PFSK-1 (cell line): ENCODE data around the gene NUDT19.

Source experiments
- FOXP2 ChIP-seq: optimal IDR thresholded peaks from 2 replicates; pipeline ENCODE3; 2011; ENCODE audit warnings: borderline replicate concordance, control low read depth, inconsistent platforms; ENCODE audit not compliant: insufficient read depth; ENCODE audit errors: extremely low read length, extremely low read depth
- POLR2AphosphoS5 ChIP-seq: IDR thresholded peaks from 2 replicates; pipeline ENCODE4 v1.6.1; 2012; ENCODE audit warnings: low read depth, mild to moderate bottlenecking, control low read depth, low read length, moderate library complexity
- SIN3A ChIP-seq: IDR thresholded peaks from 2 replicates; pipeline ENCODE4 v1.6.1; 2012; ENCODE audit warnings: mild to moderate bottlenecking, low read length, moderate library complexity, borderline replicate concordance; ENCODE audit not compliant: insufficient read depth
- TAF1 ChIP-seq: IDR thresholded peaks from 2 replicates; pipeline ENCODE4 v1.6.1; 2012; ENCODE audit warnings: low read length, control low read depth, borderline replicate concordance; ENCODE audit not compliant: insufficient read depth
- TF ChIP-seq, protein P1 (sequence below), 2 experiments: IDR thresholded peaks; 2 replicates each; pipeline versions ENCODE4 v1.6.1 to v1.8.0; 2011 to 2012; ENCODE audit warnings: low read depth in 2 of 2, low read length in 2 of 2, control low read depth in 1 of 2, inconsistent platforms in 1 of 2, mild to moderate bottlenecking in 1 of 2, moderate library complexity in 1 of 2; ENCODE audit not compliant: insufficient read depth in 1 of 2

The NUDT19 gene

DNA sequence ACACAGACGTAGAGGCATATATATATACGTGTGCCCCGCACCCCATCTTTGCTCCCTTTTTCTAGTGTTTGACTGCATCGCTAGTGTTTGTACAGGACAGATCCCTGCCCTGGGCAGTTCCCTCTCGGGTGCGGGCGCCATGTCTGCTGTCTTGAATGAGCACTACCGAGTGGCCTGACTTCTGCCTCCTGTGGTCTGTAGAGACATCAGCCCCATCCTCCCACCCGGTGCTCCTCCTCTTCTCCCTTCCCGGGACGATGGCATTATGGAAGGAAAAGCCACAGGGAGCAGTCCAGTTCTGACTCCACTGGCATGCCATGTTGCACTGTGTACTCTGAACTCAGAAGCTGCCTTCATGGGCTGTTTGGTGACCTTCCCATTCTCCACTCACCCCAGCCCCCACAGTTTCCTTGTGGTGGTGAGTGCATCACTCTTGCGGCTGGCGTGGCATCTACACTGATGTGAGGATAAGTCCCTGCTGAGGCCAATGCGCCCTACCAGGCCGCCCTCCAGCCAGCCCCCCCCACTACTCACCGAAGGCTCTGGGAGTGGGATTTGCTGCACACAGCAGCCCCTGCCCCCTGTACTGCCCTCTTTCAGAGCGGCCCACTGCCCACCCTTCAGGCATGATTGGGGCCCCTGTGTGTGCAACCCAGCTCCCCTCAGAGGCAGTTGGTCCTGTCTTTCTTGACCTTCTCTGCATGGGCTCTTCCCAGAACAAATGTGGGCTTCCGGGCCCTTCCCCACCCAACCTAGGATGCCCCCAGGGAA, 53.1 kb downstream of the NUDT19 start:
- TF ChIP-seq SIN3A (no peak), TAF1 (no peak)

DNA sequence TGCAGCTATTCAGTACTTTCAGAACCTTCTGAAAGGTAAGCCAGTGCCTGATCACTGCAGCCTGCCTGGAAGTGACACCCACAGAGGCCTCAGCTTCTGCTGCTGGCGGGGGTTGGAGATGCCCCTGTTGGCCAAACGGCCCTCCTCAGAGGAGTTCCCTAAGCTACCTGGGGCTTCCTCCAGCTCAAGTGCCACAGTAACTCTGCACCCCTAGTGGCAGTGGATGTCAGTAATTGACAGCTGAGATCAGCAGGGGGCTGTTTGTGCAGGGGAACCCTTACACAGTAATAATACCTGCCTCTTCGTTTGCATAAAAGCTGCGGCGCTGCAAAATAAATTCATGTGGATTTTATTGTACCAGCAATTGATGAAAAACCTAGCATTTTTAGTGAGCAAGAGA, 56.9 kb downstream of the NUDT19 start:
- TF ChIP-seq POLR2AphosphoS5, result no peak

DNA sequence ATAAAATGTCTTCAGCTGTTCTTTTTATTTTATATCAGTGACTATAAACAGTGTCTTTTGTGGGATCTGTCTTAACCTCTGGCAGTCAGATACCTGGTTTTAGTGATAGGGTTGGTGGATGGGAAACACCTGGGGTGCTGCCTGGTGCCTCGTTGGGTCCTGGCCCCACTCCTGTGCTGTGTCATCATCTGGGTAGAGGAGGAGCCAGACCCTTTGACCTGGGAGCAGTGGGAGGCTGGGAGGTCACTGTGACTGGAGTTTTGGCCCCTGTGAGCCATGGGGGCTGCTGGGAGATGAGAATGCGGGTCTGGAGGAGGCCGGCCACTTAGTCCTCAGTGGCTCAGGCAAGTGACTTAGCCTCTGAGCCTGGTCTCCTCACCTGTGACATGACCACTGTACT, 57.3 kb downstream of the NUDT19 start:
- TF ChIP-seq TAF1 (no peak), POLR2AphosphoS5 (no peak), FOXP2 (no peak)
- TF ChIP-seq, protein P1, sequence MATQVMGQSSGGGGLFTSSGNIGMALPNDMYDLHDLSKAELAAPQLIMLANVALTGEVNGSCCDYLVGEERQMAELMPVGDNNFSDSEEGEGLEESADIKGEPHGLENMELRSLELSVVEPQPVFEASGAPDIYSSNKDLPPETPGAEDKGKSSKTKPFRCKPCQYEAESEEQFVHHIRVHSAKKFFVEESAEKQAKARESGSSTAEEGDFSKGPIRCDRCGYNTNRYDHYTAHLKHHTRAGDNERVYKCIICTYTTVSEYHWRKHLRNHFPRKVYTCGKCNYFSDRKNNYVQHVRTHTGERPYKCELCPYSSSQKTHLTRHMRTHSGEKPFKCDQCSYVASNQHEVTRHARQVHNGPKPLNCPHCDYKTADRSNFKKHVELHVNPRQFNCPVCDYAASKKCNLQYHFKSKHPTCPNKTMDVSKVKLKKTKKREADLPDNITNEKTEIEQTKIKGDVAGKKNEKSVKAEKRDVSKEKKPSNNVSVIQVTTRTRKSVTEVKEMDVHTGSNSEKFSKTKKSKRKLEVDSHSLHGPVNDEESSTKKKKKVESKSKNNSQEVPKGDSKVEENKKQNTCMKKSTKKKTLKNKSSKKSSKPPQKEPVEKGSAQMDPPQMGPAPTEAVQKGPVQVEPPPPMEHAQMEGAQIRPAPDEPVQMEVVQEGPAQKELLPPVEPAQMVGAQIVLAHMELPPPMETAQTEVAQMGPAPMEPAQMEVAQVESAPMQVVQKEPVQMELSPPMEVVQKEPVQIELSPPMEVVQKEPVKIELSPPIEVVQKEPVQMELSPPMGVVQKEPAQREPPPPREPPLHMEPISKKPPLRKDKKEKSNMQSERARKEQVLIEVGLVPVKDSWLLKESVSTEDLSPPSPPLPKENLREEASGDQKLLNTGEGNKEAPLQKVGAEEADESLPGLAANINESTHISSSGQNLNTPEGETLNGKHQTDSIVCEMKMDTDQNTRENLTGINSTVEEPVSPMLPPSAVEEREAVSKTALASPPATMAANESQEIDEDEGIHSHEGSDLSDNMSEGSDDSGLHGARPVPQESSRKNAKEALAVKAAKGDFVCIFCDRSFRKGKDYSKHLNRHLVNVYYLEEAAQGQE (IDR thresholded peaks at IDR 0.05; ENCODE audit: insufficient read depth in 1 of 2, low read depth in 2 of 2, low read length in 2 of 2), result no peak

DNA sequence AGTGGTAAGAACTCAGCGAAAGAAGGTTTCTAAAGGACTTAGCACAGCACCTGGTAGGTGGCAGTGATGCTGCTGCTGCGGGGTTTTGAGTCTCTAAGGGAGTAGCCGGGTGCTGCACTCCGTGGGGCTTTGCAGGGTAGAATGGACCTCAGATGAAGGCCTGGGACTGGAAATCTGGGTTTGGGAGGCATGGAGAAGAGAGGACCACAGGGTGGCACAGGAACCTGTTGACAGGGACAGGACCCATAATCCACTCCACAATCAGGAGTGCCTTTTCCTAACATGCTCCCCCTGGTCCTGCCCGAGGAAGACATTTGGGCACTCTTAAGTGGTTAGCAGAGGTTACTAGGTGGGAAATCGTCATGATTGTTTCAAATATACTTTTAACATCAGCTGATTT, 57.7 kb downstream of the NUDT19 start:
- TF ChIP-seq POLR2AphosphoS5, result no peak

DNA sequence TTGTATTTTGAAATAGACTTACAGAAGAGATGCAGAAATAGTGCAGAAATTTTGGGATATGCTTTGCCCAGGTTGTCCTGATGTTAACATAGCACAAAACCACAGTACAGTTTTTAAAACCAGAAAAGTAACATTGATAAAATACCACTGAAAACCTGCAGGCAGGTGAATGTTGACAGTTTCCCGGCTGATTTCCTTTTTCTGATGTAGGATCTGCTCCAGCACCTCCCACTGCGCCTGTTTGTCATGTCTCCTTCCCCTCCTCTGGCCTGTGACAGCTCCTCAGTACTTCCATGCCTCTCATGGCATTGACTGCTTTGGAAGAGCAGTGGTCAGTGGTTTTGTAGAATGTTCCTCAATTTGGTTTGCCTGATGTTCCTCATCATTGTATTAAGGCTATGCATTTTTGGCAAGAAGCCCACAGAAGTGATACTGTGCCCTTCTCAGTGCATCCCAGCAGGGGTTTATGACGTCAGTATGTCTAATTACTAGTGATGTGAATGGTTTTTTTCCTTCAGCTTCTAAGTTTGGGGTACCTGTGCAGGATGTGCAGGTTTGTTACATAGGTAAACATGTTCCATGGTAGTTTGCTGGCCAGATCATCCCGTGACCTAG, 58.9 kb downstream of the NUDT19 start:
- TF ChIP-seq, protein P1 (IDR thresholded peaks at IDR 0.05; ENCODE audit: insufficient read depth in 1 of 2, low read depth in 2 of 2, low read length in 2 of 2), result no peak
- no peak for TF ChIP-seq POLR2AphosphoS5
- no peak for TF ChIP-seq FOXP2
- TF ChIP-seq TAF1, result no peak
- TF ChIP-seq SIN3A, result no peak

DNA sequence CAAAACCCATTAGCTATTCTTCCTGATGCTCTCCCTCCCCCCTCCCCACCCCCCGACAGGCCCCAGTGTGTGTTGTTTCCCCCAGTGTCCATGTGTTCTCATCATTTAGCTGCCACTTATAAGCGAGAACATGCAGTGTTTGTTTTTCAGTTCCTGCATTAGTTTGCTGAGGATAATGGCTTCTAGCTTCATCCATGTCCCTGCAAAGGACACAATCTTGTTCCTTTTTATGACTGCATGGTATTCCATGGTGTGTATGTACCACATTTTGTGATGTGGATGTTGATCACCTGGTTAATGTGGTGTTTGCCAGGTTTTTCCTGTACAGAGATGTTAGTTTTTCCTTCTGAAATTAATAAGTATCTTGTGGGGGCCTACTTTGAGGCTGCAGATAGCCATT, 59.4 kb downstream of the NUDT19 start:
- TF ChIP-seq SIN3A, result no peak

DNA sequence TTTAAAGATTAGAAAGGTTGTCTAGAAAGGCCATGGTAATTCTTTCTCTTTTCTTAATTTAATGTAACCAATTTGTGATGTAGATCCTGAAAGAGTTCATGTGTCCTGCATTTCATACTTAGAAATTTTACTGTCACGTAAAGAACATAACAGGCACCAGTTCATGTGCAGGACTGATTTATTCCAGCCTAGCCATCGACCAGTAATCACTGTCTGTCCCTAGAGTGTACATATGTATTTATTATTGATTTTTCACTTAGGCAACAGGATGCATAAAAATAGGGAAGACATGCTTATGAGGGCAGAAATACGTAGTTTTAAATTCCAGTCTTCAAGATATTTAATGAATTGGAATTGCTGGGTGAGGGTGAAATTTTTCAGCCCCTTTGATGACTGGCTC, 65.6 kb downstream of the NUDT19 start:
- TF ChIP-seq POLR2AphosphoS5 (no peak), FOXP2 (no peak), TAF1 (no peak), SIN3A (no peak)
- TF ChIP-seq, protein P1 (IDR thresholded peaks at IDR 0.05; ENCODE audit: insufficient read depth in 1 of 2, low read depth in 2 of 2, low read length in 2 of 2), result no peak
